ENCODE results near the gene MAPK12. TPM values are rescaled to one million over a fixed set of nuclear protein-coding genes. Genes with fewer than 3 reads are reported as not detected.

MAPK12 gene
- total RNA-seq, 1 experiment from 2014 or later: 74.6 TPM

DNA sequence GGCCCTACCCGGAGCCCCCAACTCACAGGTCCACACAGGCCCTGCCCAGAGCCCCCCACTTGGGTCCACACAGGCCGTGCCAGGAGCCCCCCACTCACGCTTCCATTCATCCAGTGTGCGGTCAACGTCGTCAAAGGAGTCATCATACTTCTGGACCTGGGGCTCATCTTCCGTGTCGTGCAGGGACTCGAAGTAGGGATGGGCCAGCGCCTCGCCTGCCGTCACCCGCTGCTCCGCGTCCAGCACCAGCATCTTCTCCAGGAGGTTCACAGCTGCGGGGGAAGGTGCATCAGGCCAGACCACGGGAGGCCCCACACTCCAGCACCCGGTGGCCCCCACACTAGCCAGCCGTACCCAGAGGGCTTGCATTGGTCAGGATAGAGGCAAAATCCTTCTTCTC is 6.4 kb downstream of the MAPK12 start:
- H3K4me1 ChIP-seq (ENCODE audit: control insufficient read depth, insufficient read depth, low read length): peaks cover 32% of the 10 kb centered on the region
- no peak for DNase-seq (ENCODE audit: low read depth, low spot score)
- ATAC-seq: no peak
- H3K9me3 ChIP-seq (ENCODE audit: control insufficient read depth, insufficient read depth, low read depth, low read length): no peaks in the 10 kb centered on the region
- H3K4me3 ChIP-seq (ENCODE audit: low read depth in 2 of 2, low read length in 2 of 2): no peak overlapping the region
- intact Hi-C loops (cut with micrococcal nuclease; ENCODE audit: unreplicated experiment): no loop called here
- no peaks in the 10 kb centered on the region for H3K36me3 ChIP-seq (ENCODE audit: control insufficient read depth, insufficient read depth, low read length)
- no peak overlapping the region for H3K27ac ChIP-seq (ENCODE audit: low read length)
- POLR2A ChIA-PET: no interaction called here
- no TSS peak for BruUV-seq (replicated peaks)
- TF ChIP-seq POLR2AphosphoS5 (IDR thresholded peaks at IDR 0.05; ENCODE audit: low read depth, low read length) (no peak), REST (IDR thresholded peaks at IDR 0.05; ENCODE audit: insufficient read depth in 1 of 2, low read depth in 2 of 2, low read length in 1 of 2) (no peak), SIN3A (IDR thresholded peaks at IDR 0.05; ENCODE audit: borderline replicate concordance, insufficient read depth, low read depth, low read length) (no peak), TCF7L2 (IDR thresholded peaks at IDR 0.05; ENCODE audit: low read depth, low read length) (no peak)
- TF ChIP-seq, protein P1, sequence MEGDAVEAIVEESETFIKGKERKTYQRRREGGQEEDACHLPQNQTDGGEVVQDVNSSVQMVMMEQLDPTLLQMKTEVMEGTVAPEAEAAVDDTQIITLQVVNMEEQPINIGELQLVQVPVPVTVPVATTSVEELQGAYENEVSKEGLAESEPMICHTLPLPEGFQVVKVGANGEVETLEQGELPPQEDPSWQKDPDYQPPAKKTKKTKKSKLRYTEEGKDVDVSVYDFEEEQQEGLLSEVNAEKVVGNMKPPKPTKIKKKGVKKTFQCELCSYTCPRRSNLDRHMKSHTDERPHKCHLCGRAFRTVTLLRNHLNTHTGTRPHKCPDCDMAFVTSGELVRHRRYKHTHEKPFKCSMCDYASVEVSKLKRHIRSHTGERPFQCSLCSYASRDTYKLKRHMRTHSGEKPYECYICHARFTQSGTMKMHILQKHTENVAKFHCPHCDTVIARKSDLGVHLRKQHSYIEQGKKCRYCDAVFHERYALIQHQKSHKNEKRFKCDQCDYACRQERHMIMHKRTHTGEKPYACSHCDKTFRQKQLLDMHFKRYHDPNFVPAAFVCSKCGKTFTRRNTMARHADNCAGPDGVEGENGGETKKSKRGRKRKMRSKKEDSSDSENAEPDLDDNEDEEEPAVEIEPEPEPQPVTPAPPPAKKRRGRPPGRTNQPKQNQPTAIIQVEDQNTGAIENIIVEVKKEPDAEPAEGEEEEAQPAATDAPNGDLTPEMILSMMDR (IDR thresholded peaks at IDR 0.05): no peak
- CTCF ChIA-PET: no interaction called here
- H3K27me3 ChIP-seq (ENCODE audit: control insufficient read depth, insufficient read depth, low read length): no peaks in the 10 kb centered on the region
- in situ Hi-C loops (cut with HindIII; ENCODE audit: low pct_unique_long_range_greater_than_20kb, low sequenced_read_pairs): no loop called here

DNA sequence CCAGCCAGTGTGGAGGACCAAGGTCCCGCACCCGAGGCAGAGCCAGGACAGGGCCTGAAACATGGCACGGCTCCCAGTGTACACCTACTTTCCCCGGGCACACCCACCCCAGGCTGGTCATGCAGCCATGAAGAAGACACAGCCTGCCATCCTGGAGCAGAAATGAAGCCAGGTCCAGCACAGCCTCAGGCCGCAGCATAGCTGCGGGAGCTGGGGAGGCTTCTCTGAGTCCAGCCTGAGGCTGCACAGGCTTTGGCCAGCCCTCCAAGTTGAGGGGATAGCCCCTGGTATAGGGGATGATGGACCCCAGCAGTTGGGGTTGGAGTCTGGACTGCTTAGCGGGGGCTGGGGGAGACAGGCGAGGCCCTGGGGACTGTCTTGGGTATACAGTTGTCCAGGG is 7.5 kb downstream of the MAPK12 start:
- no peaks in the 10 kb centered on the region for H3K36me3 ChIP-seq (ENCODE audit: control insufficient read depth, insufficient read depth, low read length)
- in situ Hi-C loops (cut with HindIII; ENCODE audit: low pct_unique_long_range_greater_than_20kb, low sequenced_read_pairs) (no loop called here), intact Hi-C loops (cut with micrococcal nuclease; ENCODE audit: unreplicated experiment) (no loop called here)
- ChIA-PET CTCF (no interaction called here), POLR2A (no interaction called here)
- 0 out of 2 replicates have a peak overlapping the region, but pooled peaks have one; percentile 29 for H3K27ac ChIP-seq (ENCODE audit: low read length)
- H3K4me1 ChIP-seq (ENCODE audit: control insufficient read depth, insufficient read depth, low read length): peaks cover 33% of the 10 kb centered on the region
- no peaks in the 10 kb centered on the region for H3K9me3 ChIP-seq (ENCODE audit: control insufficient read depth, insufficient read depth, low read depth, low read length)
- H3K4me3 ChIP-seq (ENCODE audit: low read depth in 2 of 2, low read length in 2 of 2): no peak overlapping the region
- TF ChIP-seq SIN3A (IDR thresholded peaks at IDR 0.05; ENCODE audit: borderline replicate concordance, insufficient read depth, low read depth, low read length) (no peak), TCF7L2 (IDR thresholded peaks at IDR 0.05; ENCODE audit: low read depth, low read length) (no peak), POLR2AphosphoS5 (IDR thresholded peaks at IDR 0.05; ENCODE audit: low read depth, low read length) (no peak), REST (IDR thresholded peaks at IDR 0.05; ENCODE audit: insufficient read depth in 1 of 2, low read depth in 2 of 2, low read length in 1 of 2) (no peak)
- TF ChIP-seq, protein P1 (IDR thresholded peaks at IDR 0.05): no peak
- BruUV-seq (replicated peaks): no TSS peak
- H3K27me3 ChIP-seq (ENCODE audit: control insufficient read depth, insufficient read depth, low read length): no peaks in the 10 kb centered on the region
- no peak for ATAC-seq
- no peak for DNase-seq (ENCODE audit: low read depth, low spot score)
